Smooth muscle cell (in vitro differentiated cells): ENCODE data around the gene HIRA. TPM values are rescaled to one million over a fixed set of nuclear protein-coding genes. Genes with fewer than 3 reads are reported as not detected.

ENCODE experiments used
- DNase-seq: peaks from one replicate; lab custom pipeline; 2025; ENCODE audit not compliant: unreplicated experiment; lab: John Stamatoyannopoulos, UW
- H2AFZ ChIP-seq: fragments of 200-600 bp; sonication (generic); 2 replicates; pipeline ENCODE4 v1.6.0; 2016; ENCODE audit warnings: antibody characterized with exemption, low read depth, mild to moderate bottlenecking
- H3F3A ChIP-seq: fragments of 200-600 bp; sonication (generic); 2 replicates; pipeline ENCODE4 v1.6.0; 2017; ENCODE audit warnings: antibody characterized with exemption, low read depth
- H3K27ac ChIP-seq: fragments of 200-600 bp; sonication (generic); 2 replicates; pipeline ENCODE4 v1.5.1; 2016; ENCODE audit warnings: low read depth, mild to moderate bottlenecking
- H3K27me3 ChIP-seq: fragments of 200-600 bp; sonication (generic); 2 replicates; pipeline ENCODE4 v1.6.1; 2016; ENCODE audit warnings: low read depth, mild to moderate bottlenecking
- H3K36me3 ChIP-seq: fragments of 200-600 bp; sonication (generic); 2 replicates; pipeline ENCODE4 v1.5.1; 2016; ENCODE audit warnings: low read depth
- H3K4me1 ChIP-seq: fragments of 200-600 bp; sonication (generic); 2 replicates; pipeline ENCODE4 v1.5.1; 2016; ENCODE audit warnings: low read depth
- H3K4me2 ChIP-seq: fragments of 200-600 bp; sonication (generic); 2 replicates; pipeline ENCODE4 v1.6.0; 2016; ENCODE audit warnings: mild to moderate bottlenecking
- H3K4me3 ChIP-seq: fragments of 200-600 bp; sonication (generic); 2 replicates; pipeline ENCODE4 v1.5.1; 2016; ENCODE audit warnings: mild to moderate bottlenecking
- H3K79me2 ChIP-seq: fragments of 200-600 bp; sonication (generic); 2 replicates; pipeline ENCODE4 v1.6.0; 2016; ENCODE audit warnings: low read depth, mild to moderate bottlenecking
- H3K9ac ChIP-seq: fragments of 200-600 bp; sonication (generic); 2 replicates; pipeline ENCODE4 v1.6.0; 2016; ENCODE audit warnings: low read depth
- H3K9me3 ChIP-seq: fragments of 200-600 bp; sonication (generic); replicated peaks from 2 replicates; pipeline ENCODE4 v1.5.1; 2016; ENCODE audit warnings: low read depth
- H4K20me1 ChIP-seq: fragments of 200-600 bp; sonication (generic); 2 replicates; pipeline ENCODE4 v1.6.0; 2016; ENCODE audit warnings: low read depth
- CTCF ChIP-seq: fragments of 200-600 bp; sonication (generic); IDR thresholded peaks from 2 replicates; pipeline ENCODE4 v1.5.1; 2017; ENCODE audit warnings: borderline replicate concordance, mild to moderate bottlenecking, antibody characterized with exemption; ENCODE audit not compliant: insufficient read depth, poor library complexity, severe bottlenecking
- WGBS: methylation state at CpG from one replicate; pipeline ENCODE4 v1.1.7; 2016; ENCODE audit warnings: low lambda C conversion rate; 5-methylcytosine and 5-hydroxymethylcytosine counted together
- polyA plus RNA-seq: library from polyadenylated mRNA; unstranded; fragments of >200 nt; fragmentation: Nextera tagmentation; extraction: Ambion mirVana; gene quantifications from 2 replicates; pipeline ENCODE4 v1.2.1, GENCODE V29; 2016
- total RNA-seq: library from RNA; depleted of rRNA; stranded (reverse); fragments of >200 nt; gene quantifications from 2 replicates; pipeline ENCODE4 v1.2.3, GENCODE V29; 2014

HIRA gene
- total and polyA plus RNA-seq, 2 experiments from 2014 or later: 7.3 to 8.7 TPM

GRCh38 chr22:19479355-19480172 lies 48.0 kb upstream of the HIRA start, which contains the start of gene CDC45:
Gene CDC45, plus strand, starts transcription at chr22:19479920. Its CDS starts 49 bp downstream, at chr22:19479969.
- Histone ChIP-seq H2AFZ (peak within 1 kb of the TSS; percentile 97), H3K4me1 (peaks cover 18% of the 10 kb centered on the region), H3K9ac (peak within 1 kb of the TSS; percentile 100), H3K4me2 (peak within 1 kb of the TSS; percentile 87), H3K27ac (peak within 1 kb of the TSS; percentile 100), H3K27me3 (no peaks in the 10 kb centered on the region), H3K79me2 (peaks cover 47% of the 10 kb centered on the region), H3K36me3 (no peaks in the 10 kb centered on the region), H3F3A (no peaks in the 10 kb centered on the region), H4K20me1 (peaks cover 35% of the 10 kb centered on the region), H3K4me3 (peak within 1 kb of the TSS; percentile 91), H3K9me3 (no peaks in the 10 kb centered on the region)
- no peak for TF ChIP-seq CTCF
- peak; percentile 75 for DNase-seq
- WGBS: under 1% methylated on average over 41 of the region's 50 CpGs

GRCh38 chr22:19478901-19479354 lies 47.4 kb upstream of the HIRA start, which contains the start of gene UFD1:
Gene UFD1, minus strand, starts transcription at chr22:19479193. Its CDS starts 108 bp downstream, at chr22:19479085.
- no peak for TF ChIP-seq CTCF
- Histone ChIP-seq H3K79me2 (peaks cover 49% of the 10 kb centered on the region), H3K4me1 (peaks cover 18% of the 10 kb centered on the region), H3K27ac (peak within 1 kb of the TSS; percentile 100), H3K9me3 (no peaks in the 10 kb centered on the region), H3K9ac (peak within 1 kb of the TSS; percentile 100), H2AFZ (peak within 1 kb of the TSS; percentile 97), H4K20me1 (peaks cover 37% of the 10 kb centered on the region), H3K4me3 (peak within 1 kb of the TSS; percentile 91), H3K36me3 (no peaks in the 10 kb centered on the region), H3F3A (no peaks in the 10 kb centered on the region), H3K4me2 (peak within 1 kb of the TSS; percentile 87), H3K27me3 (no peaks in the 10 kb centered on the region)
- DNase-seq: peak; percentile 54
- under 1% methylated on average over 29 of the region's 42 CpGs for WGBS

DNA sequence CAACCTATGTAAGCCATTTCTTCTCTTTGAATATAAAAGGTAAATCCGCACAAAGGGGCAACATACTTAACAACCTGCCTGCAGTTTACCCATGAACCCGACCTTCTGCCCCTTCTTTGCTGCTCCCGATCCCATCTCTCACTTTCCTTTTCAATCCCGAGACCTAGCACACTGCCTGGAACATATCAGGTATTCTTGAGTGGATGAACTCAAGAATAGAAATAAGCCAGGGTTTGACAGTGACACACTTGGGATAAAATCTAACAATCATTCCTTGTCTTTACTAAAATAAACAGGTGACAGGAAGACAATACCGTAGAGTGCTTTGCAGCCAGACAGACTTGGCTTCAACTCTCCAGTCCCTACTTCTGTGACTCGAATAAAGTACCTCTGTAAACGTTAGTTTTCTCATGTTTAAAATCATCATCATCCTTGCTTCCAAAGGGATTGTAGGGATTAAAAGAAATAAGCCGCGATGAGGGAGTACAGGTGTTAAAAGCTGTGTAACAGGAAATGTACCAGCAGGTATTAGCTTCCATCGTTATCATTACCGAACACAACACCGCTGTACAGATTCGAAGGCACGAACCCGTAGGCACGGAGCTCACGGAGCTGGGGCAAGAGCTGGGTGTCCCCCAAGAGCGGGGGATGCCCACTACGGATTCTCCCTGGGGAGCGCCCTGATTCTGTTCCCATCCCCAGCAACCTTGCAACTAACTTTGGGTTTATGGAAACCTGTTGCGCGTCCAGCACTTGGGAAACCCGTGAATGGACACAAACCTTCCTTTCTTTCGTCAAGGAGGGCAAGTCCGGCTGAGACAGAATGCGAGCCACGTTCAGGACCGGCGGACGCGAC lies 46.7 kb upstream of the HIRA start:
- no peak overlapping the region for H2AFZ ChIP-seq
- H3F3A ChIP-seq: no peaks in the 10 kb centered on the region
- peaks cover 18% of the 10 kb centered on the region for H3K4me1 ChIP-seq
- H3K4me2 ChIP-seq: peak overlapping the region; percentile 87
- DNase-seq: no peak
- H3K4me3 ChIP-seq: peak overlapping the region; percentile 91
- H3K79me2 ChIP-seq: peaks cover 49% of the 10 kb centered on the region
- WGBS: 6% methylated on average over 30 of the region's 31 CpGs
- H3K27me3 ChIP-seq: no peaks in the 10 kb centered on the region
- H3K36me3 ChIP-seq: no peaks in the 10 kb centered on the region
- no peak for TF ChIP-seq CTCF
- H3K27ac ChIP-seq: peak overlapping the region; percentile 100
- peaks cover 43% of the 10 kb centered on the region for H4K20me1 ChIP-seq
- H3K9ac ChIP-seq: peak overlapping the region; percentile 100
- no peaks in the 10 kb centered on the region for H3K9me3 ChIP-seq
